B cell (primary cell): ENCODE measurements around the gene MED25.

Experiments
- CTCF ChIP-seq: fragments of 200-600 bp; IDR thresholded peaks from one replicate; pipeline ENCODE4 v1.8.0; 2022; ENCODE audit warnings: antibody characterized with exemption, mild to moderate bottlenecking
- EZH2 ChIP-seq: IDR thresholded peaks from 2 replicates; pipeline ENCODE4 v1.6.1; 2012; ENCODE audit warnings: borderline replicate concordance, low read depth, mild to moderate bottlenecking, moderate library complexity, low read length; ENCODE audit not compliant: insufficient read depth, poor library complexity, severe bottlenecking

GRCh38 chr19:49798574-49798973, 19.5 kb upstream of the MED25 start:
- TF ChIP-seq CTCF (no peak), EZH2 (no peak)
